GM23248 (cell line): ENCODE results near the gene PCSK2.

Source experiments
- EZH2 ChIP-seq: fragments of 200-600 bp; sonication (generic); IDR thresholded peaks from 2 replicates; pipeline ENCODE4 v1.6.1; 2018; ENCODE audit warnings: antibody characterized with exemption, mild to moderate bottlenecking; ENCODE audit not compliant: insufficient read depth, poor library complexity, severe bottlenecking
- EZH2phosphoT487 ChIP-seq: fragments of 200-600 bp; sonication (generic); IDR thresholded peaks from 2 replicates; pipeline ENCODE4 v1.6.1; 2018; ENCODE audit warnings: antibody characterized with exemption, moderate library complexity, mild to moderate bottlenecking, low read depth; ENCODE audit not compliant: insufficient read depth

GRCh38 chr20:17295991-17296390 lies 69.2 kb downstream of the PCSK2 start:
- TF ChIP-seq EZH2phosphoT487 (no peak), EZH2 (no peak)
